Right kidney (tissue), 9 donors: ENCODE data around the gene SNX3.
"Not testable (repeated sequence)": the region's sequence is repeated elsewhere in the genome, so short reads cannot be mapped to it uniquely, and the experiment has no call there.

Experiments
- DNase-seq: peaks from one replicate; pipeline ENCODE4 v3.0.0-alpha.2; 2016
- long read RNA-seq, 8 donors: transcript quantifications; one replicate each; lab custom pipeline, GENCODE V29; 2026

SNX3 gene
- long read RNA-seq, donor 1, transcript SNX3-201 (4 exons, 1,755 nt) = major isoform, 98 of 120 reads
- long read RNA-seq, donor 1, partial matches to known transcripts = 21 of 120 reads
- long read RNA-seq, donor 1, other reads (novel, unspliced or antisense) = 0 of 120 reads
- long read RNA-seq, donor 2, transcript SNX3-201 (4 exons, 1,755 nt) = major isoform, 46 of 80 reads
- long read RNA-seq, donor 2, partial matches to known transcripts = 29 of 80 reads
- long read RNA-seq, donor 2, other reads (novel, unspliced or antisense) = 0 of 80 reads
- long read RNA-seq, donor 3, transcript SNX3-201 (4 exons, 1,755 nt) = major isoform, 43 of 50 reads
- long read RNA-seq, donor 3, partial matches to known transcripts = 6 of 50 reads
- long read RNA-seq, donor 3, other reads (novel, unspliced or antisense) = 0 of 50 reads
- long read RNA-seq, donor 4, transcript SNX3-201 (4 exons, 1,755 nt) = major isoform, 53 of 71 reads
- long read RNA-seq, donor 4, partial matches to known transcripts = 17 of 71 reads
- long read RNA-seq, donor 4, other reads (novel, unspliced or antisense) = 0 of 71 reads
- long read RNA-seq, donor 5, transcript SNX3-202 (4 exons, 890 nt) = minor isoform, 6 of 127 reads
- long read RNA-seq, donor 5, transcript SNX3-201 (4 exons, 1,755 nt) = major isoform, 93 of 127 reads
- long read RNA-seq, donor 5, partial matches to known transcripts = 28 of 127 reads
- long read RNA-seq, donor 5, other reads (novel, unspliced or antisense) = 0 of 127 reads
- long read RNA-seq, donor 6, transcript SNX3-201 (4 exons, 1,755 nt) = major isoform, 58 of 82 reads
- long read RNA-seq, donor 6, partial matches to known transcripts = 21 of 82 reads
- long read RNA-seq, donor 6, other reads (novel, unspliced or antisense) = 0 of 82 reads
- long read RNA-seq, donor 7, transcript SNX3-202 (4 exons, 890 nt) = minor isoform, 7 of 156 reads
- long read RNA-seq, donor 7, transcript SNX3-201 (4 exons, 1,755 nt) = major isoform, 92 of 156 reads
- long read RNA-seq, donor 7, partial matches to known transcripts = 57 of 156 reads
- long read RNA-seq, donor 7, other reads (novel, unspliced or antisense) = 0 of 156 reads
- long read RNA-seq, donor 8, transcript SNX3-201 (4 exons, 1,755 nt) = major isoform, 80 of 88 reads
- long read RNA-seq, donor 8, partial matches to known transcripts = 6 of 88 reads
- long read RNA-seq, donor 8, other reads (novel, unspliced or antisense) = 0 of 88 reads

DNA sequence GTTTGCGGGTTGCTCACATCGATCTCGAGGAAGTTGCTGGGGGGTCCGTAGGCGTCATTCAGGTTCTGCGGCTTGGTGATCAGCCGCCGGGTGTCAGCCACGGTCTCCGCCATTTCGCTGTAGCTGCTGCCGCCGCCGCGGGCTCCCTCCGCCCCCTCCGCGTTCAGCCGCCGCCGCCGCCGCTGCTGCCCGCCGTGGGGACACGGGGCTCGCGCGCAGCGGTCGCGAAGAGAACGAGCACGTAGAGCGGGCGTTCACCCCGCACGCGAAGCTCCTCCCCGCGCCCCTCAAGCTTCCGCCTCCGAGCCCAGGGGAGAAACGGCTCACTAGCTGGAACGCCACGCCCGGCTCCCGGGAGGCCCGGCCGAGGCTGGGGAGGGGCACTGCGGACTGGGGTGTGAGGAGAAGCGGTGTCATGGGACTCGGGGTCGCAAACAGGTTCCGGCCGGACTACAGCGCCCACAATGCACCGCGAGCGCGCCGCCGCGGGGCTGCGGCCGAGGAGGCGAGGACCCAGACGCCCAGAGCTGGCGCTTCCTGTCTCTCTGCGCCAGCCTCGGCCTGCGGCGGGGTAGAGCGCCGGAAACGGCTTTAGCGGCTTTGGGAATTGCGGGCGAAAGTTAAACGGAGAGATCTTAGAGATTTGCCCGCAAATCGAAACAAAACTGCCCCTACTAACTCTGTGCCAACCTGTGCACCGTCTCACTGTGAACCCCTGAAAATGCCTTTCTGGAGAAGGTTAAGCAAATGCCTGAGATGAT is at the start of gene SNX3:
Gene SNX3, minus strand, starts transcription at position 232 of the 761 bp plus-strand sequence. Its CDS starts 119 bp downstream, at position 113.
- DNase-seq = peak; percentile 97

DNA sequence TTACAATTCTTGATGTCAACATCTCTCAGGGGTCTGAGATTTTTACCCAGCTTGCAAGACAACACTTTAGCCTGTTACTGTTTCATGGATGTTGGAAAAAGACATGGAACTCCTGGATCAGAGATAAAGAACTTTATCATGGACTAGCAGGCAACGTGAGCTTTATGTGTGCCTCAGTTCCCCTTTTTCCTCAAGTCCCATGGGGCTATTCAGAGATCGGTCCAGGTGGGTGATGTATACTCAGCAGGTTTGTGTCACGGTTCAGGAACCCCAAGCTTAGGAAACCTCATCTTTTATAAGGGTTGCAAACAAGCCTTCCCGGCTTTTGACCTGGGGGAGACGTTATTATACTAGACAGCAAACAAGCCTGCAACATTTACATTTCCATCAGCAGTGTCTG is 49.0 kb upstream of the SNX3 start:
- no peak for DNase-seq

DNA sequence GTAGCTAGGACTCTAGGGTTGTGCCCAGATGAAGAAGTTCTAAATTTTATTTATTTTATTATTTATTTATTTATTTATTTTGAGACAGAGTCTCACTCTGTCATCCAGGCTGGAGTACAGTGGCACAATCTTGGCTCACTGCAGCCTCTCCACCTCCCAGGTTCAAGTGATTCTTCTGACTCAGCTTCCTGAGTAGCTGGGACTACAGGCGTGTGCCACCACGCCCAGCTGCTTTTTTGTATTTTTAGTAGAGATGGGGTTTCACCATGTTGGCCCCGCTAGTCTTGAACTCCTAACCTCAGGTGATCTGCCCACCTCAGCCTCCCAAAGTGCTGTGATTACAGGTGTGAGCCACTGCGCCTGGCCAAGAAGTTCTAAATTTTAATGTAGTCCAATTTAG is 47.8 kb upstream of the SNX3 start:
- not testable (repeated sequence) for DNase-seq

DNA sequence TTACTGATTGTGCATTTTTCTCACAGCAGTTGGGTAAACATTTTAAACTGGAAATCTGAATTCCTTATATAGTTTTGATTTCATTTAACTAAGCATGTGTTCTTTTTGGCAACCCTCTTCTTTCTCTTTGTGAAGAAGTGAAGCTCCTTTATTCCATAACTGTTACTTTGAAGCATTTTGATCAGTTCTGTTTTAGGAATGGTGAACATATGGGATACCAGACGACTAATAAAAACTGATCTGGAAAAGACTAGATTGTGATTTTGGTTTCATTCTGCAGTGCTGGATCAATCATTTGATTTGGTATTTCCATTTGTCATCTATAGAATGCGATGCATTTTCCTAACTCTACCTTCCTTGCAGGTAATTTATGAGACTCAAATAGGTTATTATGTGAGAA is 43.8 kb upstream of the SNX3 start:
- DNase-seq = no peak

DNA sequence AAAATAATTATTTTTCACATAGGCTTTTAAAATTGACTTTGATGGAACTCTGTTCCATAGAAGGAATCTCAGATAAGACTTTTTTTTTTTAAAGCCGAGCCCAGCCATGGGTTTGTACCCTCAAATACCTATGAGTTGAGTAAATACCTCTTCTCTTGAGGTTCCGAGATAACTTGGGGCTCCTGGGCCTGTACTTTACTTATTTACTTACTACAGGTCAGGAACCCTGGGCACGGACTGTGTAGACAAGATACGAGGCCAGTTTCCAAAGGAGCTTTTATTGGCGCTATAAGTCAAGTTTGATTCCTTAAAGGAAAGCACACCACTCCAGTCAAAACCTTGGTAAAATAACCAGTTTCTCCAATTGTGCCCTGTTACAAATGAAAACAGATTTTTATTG is 41.5 kb upstream of the SNX3 start:
- DNase-seq = no peak

DNA sequence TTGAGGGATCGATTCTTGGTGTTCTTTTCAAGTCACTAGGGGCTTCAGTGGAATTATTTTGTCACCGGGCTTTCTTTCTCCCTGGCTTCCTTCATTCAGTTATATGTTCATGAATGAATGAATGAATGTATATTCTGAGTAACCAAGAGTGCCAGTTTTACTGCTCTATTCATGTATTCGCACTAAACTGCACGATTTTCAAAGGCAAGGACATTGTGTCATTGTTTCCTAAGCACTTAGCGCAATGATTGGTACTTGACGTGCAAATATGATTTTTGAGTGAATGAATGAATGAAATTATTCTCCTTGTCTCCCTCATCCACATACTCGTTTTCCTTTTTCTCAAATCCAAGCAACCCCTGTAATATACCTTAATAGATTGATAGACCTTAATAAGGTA is 34.8 kb upstream of the SNX3 start:
- DNase-seq = no peak

DNA sequence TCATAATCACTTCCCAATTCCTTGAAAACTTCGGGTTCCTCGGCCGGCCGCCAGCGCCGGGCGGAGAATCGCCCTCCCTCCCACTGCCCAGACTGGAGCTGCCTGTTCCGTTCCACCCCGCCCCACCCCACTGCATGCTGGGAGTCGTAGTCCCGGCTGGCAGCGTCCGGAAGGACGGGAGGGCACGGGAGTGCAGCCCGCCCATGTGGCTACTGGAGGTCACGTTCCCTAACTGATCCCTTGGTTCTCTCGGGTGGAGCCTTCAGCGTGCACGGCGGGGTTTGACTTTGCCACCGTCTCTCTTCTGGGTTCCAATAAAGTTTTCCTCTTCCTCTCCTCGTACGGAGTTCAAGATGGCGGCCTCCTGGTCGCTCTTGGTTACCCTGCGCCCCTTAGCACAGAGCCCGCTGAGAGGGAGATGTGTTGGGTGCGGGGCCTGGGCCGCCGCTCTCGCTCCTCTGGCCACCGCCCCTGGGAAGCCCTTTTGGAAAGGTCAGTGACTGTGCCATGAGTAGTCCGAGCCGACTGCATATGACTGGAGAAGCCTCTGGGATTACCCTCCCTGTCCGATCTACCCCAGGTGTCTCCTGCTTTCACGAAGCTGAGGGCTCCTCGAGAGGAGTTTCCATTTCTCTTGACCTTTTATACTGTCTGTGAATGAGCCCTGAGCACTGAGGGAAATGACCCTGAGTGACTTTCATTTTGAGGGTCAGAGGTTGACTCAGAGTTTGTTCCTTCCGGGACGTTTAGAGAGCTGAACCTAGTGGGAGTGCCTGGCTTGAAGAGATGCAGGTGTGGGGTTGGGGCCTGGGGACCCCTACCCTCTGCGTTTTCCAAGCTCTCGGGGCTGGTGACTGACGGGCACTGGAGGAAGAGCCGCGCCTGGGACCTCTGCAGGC is 34.1 kb upstream of the SNX3 start, which contains the start of gene AFG1L:
Gene AFG1L, plus strand, starts transcription at position 328 of the 899 bp plus-strand sequence. Its CDS starts 26 bp downstream, at position 354.
- peak; percentile 99 for DNase-seq

DNA sequence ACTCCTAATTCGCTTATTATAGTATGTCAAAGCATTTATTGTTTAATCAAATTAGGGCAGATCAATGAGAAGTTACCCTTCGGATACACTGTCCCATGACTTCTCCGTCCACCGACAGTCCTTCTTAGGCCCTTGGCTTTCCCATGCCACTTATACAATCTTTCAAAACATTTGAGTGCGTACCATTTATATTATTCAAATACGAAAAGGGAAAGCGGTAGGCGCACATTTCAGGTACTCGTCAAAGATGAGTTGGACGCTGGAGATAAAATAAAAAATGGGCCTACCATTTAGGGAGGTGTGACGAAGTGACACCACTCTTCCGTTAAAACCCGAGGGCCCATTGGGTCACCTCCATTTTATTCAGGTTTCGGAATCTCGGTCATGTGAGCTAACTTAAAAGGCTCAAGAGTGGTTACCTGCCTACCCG is 33.5 kb upstream of the SNX3 start:
- no peak for DNase-seq

DNA sequence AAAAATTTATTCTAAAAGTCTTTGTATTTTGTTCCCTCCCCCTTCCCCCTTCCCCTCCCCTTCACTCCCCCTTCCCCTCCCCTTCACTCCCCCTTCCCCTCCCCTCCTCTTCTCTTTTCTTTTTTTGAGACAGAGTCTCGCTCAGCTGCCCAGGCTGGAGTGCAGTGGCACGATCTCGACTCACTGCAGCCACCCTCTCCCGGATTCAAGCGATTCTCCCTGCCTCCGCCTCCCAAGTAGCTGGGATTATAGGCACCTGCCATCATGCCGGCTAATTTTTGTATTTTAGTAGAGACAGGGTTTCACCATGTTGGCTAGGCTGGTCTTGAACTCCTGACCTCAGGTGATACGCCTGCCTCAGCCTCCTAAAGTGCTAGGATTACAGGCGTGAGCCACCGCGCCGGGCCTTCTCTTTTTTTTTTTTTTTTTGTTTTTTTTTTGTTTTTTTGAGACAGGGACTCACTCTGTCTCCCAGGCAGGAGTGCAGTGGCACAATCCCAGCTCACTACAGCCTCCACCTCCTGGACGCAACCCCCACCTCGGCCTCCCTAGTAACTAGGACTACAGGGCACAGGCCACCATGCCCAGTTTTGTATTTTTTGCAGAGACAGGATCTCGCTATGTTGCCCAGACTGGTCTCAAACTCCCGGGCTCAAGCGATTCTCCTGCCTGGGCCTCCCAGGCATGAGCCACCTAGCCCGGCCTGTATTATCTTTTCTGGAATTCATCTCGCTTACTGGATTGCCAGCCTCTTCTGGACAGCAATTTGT is 32.9 kb upstream of the SNX3 start:
- no peak for DNase-seq

DNA sequence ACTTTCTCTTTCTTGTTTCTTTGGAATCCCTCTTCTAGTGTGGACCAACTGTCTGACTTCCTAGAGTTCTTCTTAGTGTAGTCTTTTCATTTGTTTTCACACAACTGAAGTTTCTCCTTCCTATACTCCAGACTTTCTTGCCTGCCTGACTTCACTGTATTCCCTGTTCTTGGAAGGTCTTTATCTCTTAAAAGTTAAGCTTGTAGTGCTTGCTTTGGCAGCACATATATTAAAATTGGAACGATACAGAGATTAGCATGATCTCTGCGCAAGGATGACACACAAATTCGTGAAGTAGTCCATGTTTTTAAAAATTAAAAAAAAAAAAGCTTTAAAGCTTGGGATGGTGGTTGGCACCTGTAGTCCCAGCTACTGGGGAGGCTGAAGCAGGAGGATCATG is 31.7 kb upstream of the SNX3 start:
- not testable (repeated sequence) for DNase-seq

DNA sequence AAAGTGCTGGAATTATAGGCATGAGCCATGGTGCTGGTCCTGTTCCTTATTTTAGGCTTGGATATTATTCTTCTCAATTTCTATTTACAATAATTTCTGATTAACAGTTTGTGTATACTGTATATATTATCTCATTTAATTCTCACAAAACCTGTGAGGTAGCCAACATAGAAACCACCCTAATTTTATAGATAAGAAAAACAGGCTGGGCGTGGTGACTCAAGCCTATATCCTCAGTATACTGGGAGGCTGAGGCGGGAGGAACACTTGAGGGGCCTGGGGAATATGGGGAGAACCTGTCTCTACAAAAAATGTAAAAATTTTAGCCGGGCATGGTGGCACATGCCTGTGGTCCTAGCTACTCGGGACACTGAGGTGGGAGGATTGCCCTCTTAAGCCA is 30.3 kb upstream of the SNX3 start:
- no peak for DNase-seq

DNA sequence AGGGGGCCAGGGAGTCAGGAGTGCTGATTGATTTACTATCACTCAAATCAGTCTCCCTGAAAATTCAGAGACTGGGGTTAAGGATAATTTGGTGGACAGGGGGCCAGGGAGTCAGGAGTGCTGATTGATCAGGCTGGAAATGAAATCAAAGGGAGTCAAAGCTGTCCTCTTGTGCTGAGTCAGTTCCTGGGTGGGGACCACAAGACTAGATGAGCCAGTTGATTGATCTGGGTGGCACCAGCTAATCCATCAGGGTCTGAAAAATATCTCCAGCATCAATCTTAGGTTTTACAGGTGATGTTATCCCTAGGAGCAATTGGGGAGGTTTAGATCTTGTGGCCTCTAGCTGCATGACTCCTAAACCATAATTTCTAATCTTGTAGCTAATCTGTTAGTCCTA is 27.9 kb upstream of the SNX3 start:
- DNase-seq = no peak

DNA sequence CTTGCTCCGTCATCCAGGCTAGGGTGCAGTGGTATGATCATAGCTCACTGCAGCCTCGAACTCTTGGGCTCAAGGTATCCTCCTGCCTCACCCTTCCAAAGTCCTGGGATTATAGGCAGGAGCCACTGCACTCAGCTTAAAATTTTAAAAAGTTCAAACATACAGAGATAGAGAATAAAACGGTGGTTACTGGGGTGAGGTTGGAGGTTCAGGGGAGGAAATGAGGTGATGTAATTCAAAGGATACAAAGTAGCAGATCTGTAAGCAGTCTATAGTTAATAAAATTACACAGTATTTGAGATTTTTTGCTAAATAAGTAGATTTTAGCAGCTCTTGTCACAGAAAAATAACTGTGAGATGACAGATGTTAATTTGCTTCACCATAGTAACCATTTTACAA is 26.5 kb upstream of the SNX3 start:
- no peak for DNase-seq

DNA sequence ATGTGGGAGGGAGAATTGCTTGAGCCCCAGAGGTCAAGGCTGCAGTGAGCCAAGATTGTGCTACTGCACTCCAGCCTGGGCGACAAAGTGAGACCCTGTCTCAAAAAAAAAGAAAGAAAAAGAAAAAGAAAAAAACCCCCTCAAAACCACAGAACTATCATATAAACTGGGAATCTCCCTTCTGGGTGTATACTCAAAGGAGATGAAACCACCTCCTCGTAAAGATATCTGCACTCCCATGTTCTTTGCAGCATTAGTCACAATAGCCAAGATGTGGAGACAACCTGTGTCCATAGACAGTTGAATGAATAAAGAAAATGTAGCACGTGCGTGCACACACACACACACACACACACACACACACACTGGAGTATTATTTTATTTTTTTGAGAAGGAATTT is 25.5 kb upstream of the SNX3 start:
- DNase-seq = no peak

DNA sequence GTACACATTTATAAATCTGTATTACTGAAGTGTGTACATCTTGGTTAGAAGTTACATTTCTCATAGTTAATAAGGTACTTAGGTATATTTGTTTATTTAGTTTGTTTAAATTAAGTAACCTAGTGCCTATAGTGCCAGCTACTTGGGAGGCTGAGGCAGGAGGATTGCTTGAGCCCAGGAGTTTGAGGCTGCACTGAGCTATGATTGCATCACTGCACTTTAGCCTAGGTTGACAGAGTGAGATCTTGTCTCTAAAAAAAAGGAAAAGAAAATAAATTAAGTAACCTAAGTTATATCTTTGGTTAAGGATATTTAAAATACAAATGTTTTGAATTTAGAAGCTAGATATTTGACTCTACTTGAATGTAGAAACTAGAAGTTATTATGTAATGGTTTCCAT is 24.5 kb upstream of the SNX3 start:
- DNase-seq = no peak

DNA sequence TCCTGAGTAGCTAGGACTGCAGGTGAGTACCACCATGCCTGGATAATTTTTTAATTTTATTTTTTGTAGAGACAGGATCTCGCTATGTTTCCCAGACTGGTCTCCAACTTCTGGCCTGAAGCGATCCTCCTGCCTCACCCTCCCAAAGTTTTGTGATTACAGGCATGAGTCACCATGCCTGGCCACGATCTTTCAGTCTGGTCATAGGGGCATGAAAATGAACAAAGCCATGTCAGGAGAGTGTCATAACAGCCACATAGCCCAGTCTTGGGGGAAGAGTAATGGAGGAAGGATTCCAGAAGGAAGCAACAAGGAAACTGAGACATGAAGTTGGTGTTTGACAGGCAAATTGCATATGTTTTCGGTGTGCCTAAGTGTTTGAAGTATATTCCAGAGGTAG is 17.0 kb upstream of the SNX3 start:
- DNase-seq = no peak

DNA sequence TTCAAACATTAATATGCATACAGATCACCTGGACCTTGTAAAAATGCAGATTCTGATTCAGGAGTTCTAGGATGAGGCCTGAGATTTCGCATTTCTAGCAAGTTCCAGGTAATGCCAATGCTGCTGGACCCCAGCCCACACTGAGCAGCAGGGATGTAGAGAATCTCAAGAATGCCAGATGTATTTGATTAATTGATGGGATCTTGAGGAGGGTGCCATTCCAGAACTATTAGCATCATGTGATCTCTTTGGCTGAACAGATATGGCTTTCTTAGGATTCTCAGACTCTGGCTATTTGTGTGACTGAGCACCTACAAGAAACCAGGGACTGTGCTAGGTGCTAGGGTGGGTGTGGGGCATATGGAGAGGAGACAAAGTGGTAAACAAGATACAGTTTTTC is 16.5 kb upstream of the SNX3 start:
- no peak for DNase-seq

DNA sequence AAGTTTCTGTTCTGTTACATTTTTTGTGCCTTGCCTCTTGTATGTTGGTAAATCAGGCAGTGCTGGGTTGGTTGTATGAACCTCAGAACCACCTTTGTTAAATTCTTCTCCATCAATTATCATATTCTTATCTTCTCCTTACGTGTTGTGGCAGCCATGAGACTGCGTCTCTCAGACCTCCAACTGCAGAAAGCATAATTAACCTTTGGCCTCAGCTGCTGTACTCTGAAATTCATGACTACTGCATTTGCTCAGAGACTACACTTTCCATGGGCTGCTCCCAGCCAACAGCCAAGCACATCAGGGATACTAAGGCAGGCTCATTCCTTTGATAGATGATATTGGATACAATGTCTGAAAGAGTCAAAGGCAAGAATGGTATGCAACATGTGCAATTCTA is 15.1 kb upstream of the SNX3 start:
- no peak for DNase-seq

DNA sequence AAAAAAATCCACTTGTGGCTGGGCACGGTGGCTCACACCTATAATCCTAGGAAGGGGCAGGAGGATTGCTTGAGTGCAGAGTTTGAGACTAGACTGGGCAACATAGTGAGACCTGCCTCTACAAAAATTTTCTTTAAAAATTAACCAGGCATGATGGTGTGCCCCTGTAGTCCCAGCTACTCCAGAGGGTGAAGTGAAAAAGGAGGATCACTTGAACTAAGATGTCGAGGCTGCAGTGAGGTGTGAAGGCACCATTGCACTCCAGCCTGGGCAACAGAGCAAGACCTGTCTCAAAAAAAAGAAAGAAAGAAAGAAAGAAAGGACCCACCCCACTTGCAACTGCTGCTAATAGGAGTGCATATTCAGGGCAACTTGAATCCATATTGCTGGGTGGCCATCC is 13.7 kb upstream of the SNX3 start:
- no peak for DNase-seq

DNA sequence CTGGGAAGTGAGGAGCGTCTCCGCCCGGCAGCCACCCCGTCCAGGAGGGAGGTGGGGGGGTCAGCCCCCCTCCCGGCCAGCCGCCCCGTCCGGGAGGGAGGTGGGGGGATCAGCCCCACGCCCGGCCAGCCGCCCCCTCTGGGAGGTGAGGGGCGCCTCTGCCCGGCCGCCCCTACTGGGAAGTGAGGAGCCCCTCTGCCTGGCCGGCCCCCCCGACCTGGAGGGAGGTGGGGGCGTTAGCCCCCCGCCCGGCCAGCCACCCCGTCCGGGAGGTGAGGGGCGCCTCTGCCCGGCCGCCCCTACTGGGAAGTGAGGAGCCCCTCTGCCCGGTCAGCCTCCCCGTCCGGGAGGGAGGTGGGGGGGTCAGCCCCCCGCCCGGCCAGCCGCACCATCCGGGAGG is 9.1 kb upstream of the SNX3 start:
- not testable (repeated sequence) for DNase-seq
